ENCODE results near the gene CD3E.

Gene CD3E

GRCh38 chr11:118277312-118277711 lies 27.2 kb upstream of the CD3E start:
- DNase-seq (ENCODE audit: extremely low read depth, low read depth) = no peak
- no peak for TF ChIP-seq CTCF (IDR thresholded peaks at IDR 0.05; ENCODE audit: low read depth, low read length)

GRCh38 chr11:118281284-118281683 lies 23.2 kb upstream of the CD3E start:
- TF ChIP-seq CTCF (IDR thresholded peaks at IDR 0.05; ENCODE audit: low read depth, low read length) = no peak
- DNase-seq (ENCODE audit: extremely low read depth, low read depth) = no peak

GRCh38 chr11:118282606-118283005 lies 21.9 kb upstream of the CD3E start:
- TF ChIP-seq CTCF (IDR thresholded peaks at IDR 0.05; ENCODE audit: low read depth, low read length) = no peak
- DNase-seq (ENCODE audit: extremely low read depth, low read depth) = no peak

- TF ChIP-seq CTCF (IDR thresholded peaks at IDR 0.05; ENCODE audit: low read depth, low read length) = no peak
These were observed 21.4 kb upstream of the CD3E start for GRCh38 chr11:118283037-118283636.

GRCh38 chr11:118283756-118284350 lies 20.7 kb upstream of the CD3E start:
- DNase-seq (ENCODE audit: extremely low read depth, low read depth) = no peak
- no peak for TF ChIP-seq CTCF (IDR thresholded peaks at IDR 0.05; ENCODE audit: low read depth, low read length)

More at GRCh38 chr11:118283037-118283636, 21.4 kb upstream of the CD3E start:
- DNase-seq (ENCODE audit: extremely low read depth, low read depth) = no peak

GRCh38 chr11:118286545-118286944 lies 18.0 kb upstream of the CD3E start:
- no peak for DNase-seq (ENCODE audit: extremely low read depth, low read depth)
- no peak for TF ChIP-seq CTCF (IDR thresholded peaks at IDR 0.05; ENCODE audit: low read depth, low read length)

GRCh38 chr11:118287006-118287405 lies 17.5 kb upstream of the CD3E start:
- DNase-seq (ENCODE audit: extremely low read depth, low read depth) = no peak
- no peak for TF ChIP-seq CTCF (IDR thresholded peaks at IDR 0.05; ENCODE audit: low read depth, low read length)
